ENCODE measurements around the gene XK. TPM values are rescaled to one million over a fixed set of nuclear protein-coding genes. Genes with fewer than 3 reads are reported as not detected.

The XK gene
- total RNA-seq = 0.07 TPM in 1 of 2 replicates, not detected in the other
- polyA plus RNA-seq = 0.03 TPM in 2 replicates
- polyA plus RNA-seq (2011; cell fraction: cytosol; rRNA removed) = not detected in 2 replicates
- polyA plus RNA-seq (2011; cell fraction: nucleus; rRNA removed) = 0.03 TPM in 2 replicates
- polyA plus RNA-seq (2012) = 0.03 TPM in 1 of 2 replicates, not detected in the other
- polyA minus RNA-seq = 0.05 and 0.25 TPM in 2 replicates
- polyA minus RNA-seq (2011; cell fraction: cytosol; rRNA and poly(A)+ RNA removed) = 14.3 TPM
- 0.14 TPM in 2 replicates for polyA minus RNA-seq (2011; cell fraction: nucleus; rRNA and poly(A)+ RNA removed)
- Bru-seq, nascent RNA = percentile 11 among the genes with signal in this experiment
- BruChase-seq, experiment 1, labeled RNA remaining after a 6-hour chase = percentile 12 among the genes with signal in this experiment
- percentile 22 among the genes with signal in this experiment for BruChase-seq, experiment 2, labeled RNA remaining after a 2-hour chase
- long read RNA-seq = 0 reads

- no peak within 1 kb of the TSS for H3K9ac ChIP-seq (replicated peaks; ENCODE audit: extremely low read depth, insufficient read depth, low read length)
- FAIRE-seq (peak; percentile 56), DNase-seq (ENCODE audit: low read depth, low spot score) (peak; percentile 1)
- H3K4me2 ChIP-seq (ENCODE audit: insufficient read depth, low read length) = peak within 1 kb of the TSS; percentile 17
- ChIA-PET POLR2A (no interaction called here), CTCF (no interaction called here)
- H3K79me2 ChIP-seq (ENCODE audit: control insufficient read depth, insufficient read depth, low read length) = no peaks in the 10 kb centered on the region
- no peaks in the 10 kb centered on the region for H3K9me3 ChIP-seq (replicated peaks; ENCODE audit: control insufficient read depth, insufficient read depth, low read length)
- intact Hi-C loops (cut with micrococcal nuclease) (no loop called here), dilution Hi-C loops (cut with MboI; ENCODE audit: extremely low pct_ligation_motif_present, low sequenced_read_pairs) (no loop called here)
- no TSS peak for BruUV-seq (replicated peaks)
- no peaks in the 10 kb centered on the region for H3K4me1 ChIP-seq (ENCODE audit: control insufficient read depth, extremely low read depth, insufficient read depth, low read length)
- H3K9me1 ChIP-seq (replicated peaks; ENCODE audit: control insufficient read depth, extremely low read depth, insufficient read depth, low read length) = no peaks in the 10 kb centered on the region
- H2AFZ ChIP-seq (ENCODE audit: low read depth, low read length) = peak within 1 kb of the TSS; percentile 59
- TF ChIP-seq FOS (IDR thresholded peaks at IDR 0.05; ENCODE audit: borderline replicate concordance, insufficient read depth, low read length) = no peak
- TF ChIP-seq MYC (IDR thresholded peaks at IDR 0.05; ENCODE audit: low read depth, low read length) = no peak
- no peak for TF ChIP-seq EZH2 (IDR thresholded peaks at IDR 0.05; ENCODE audit: borderline replicate concordance, low read depth, low read length, severe bottlenecking)
- no peaks in the 10 kb centered on the region for H3K36me3 ChIP-seq (ENCODE audit: control insufficient read depth in 2 of 2, extremely low read depth in 1 of 2, insufficient read depth in 2 of 2, low read length in 2 of 2)
- H3K27me3 ChIP-seq (ENCODE audit: control insufficient read depth in 2 of 2, insufficient read depth in 2 of 2, low read length in 2 of 2) = no peaks in the 10 kb centered on the region
- no peaks in the 10 kb centered on the region for H4K20me1 ChIP-seq (replicated peaks; ENCODE audit: control insufficient read depth, extremely low read depth, insufficient read depth, low read length)
- H3K4me3 ChIP-seq (replicated peaks in 1 of 3; ENCODE audit: insufficient read depth in 1 of 3, low read depth in 1 of 3, low read length in 3 of 3) = peak within 1 kb of the TSS in 1 of 3 experiments; percentile 36
- H3K27ac ChIP-seq (ENCODE audit: insufficient read depth, low read depth, low read length) = no peak within 1 kb of the TSS
Measured at GRCh38 chrX:37685381-37686359, at the start of gene XK. XK (plus strand) TSS chrX:37685791; CDS start chrX:37685962, 171 bp downstream.

- Histone ChIP-seq H3K27me3 (ENCODE audit: control insufficient read depth in 2 of 2, insufficient read depth in 2 of 2, low read length in 2 of 2) (no peaks in the 10 kb centered on the region), H3K9me3 (replicated peaks; ENCODE audit: control insufficient read depth, insufficient read depth, low read length) (no peaks in the 10 kb centered on the region), H4K20me1 (replicated peaks; ENCODE audit: control insufficient read depth, extremely low read depth, insufficient read depth, low read length) (no peaks in the 10 kb centered on the region), H3K27ac (ENCODE audit: insufficient read depth, low read depth, low read length) (no peak overlapping the region), H3K4me2 (ENCODE audit: insufficient read depth, low read length) (no peak overlapping the region), H2AFZ (ENCODE audit: low read depth, low read length) (no peak overlapping the region), H3K36me3 (ENCODE audit: control insufficient read depth in 2 of 2, extremely low read depth in 1 of 2, insufficient read depth in 2 of 2, low read length in 2 of 2) (no peaks in the 10 kb centered on the region), H3K4me1 (ENCODE audit: control insufficient read depth, extremely low read depth, insufficient read depth, low read length) (no peaks in the 10 kb centered on the region), H3K9ac (replicated peaks; ENCODE audit: extremely low read depth, insufficient read depth, low read length) (no peak overlapping the region), H3K9me1 (replicated peaks; ENCODE audit: control insufficient read depth, extremely low read depth, insufficient read depth, low read length) (no peaks in the 10 kb centered on the region), H3K4me3 (replicated peaks in 1 of 3; ENCODE audit: insufficient read depth in 1 of 3, low read depth in 1 of 3, low read length in 3 of 3) (no peak overlapping the region), H3K79me2 (ENCODE audit: control insufficient read depth, insufficient read depth, low read length) (no peaks in the 10 kb centered on the region)
- ChIA-PET POLR2A (no interaction called here), CTCF (no interaction called here)
- no TSS peak for BruUV-seq (replicated peaks)
- FAIRE-seq = no peak
- intact Hi-C loops (cut with micrococcal nuclease) = no loop called here
- no peak for DNase-seq (ENCODE audit: low read depth, low spot score)
- dilution Hi-C loops (cut with MboI; ENCODE audit: extremely low pct_ligation_motif_present, low sequenced_read_pairs) = no loop called here
- TF ChIP-seq JUN (IDR thresholded peaks at IDR 0.05; ENCODE audit: borderline replicate concordance, insufficient read depth, insufficient read length, low read depth) (no peak), GATA2 (IDR thresholded peaks at IDR 0.05; ENCODE audit: insufficient read depth, insufficient read length, low read depth, low read length) (no peak), FOS (IDR thresholded peaks at IDR 0.05; ENCODE audit: borderline replicate concordance, insufficient read depth, low read length) (no peak), MYC (IDR thresholded peaks at IDR 0.05; ENCODE audit: low read depth, low read length) (no peak), POLR2AphosphoS5 (IDR thresholded peaks at IDR 0.05; ENCODE audit: insufficient read depth, low read depth, low read length) (no peak), POLR2A (IDR thresholded peaks at IDR 0.05; ENCODE audit: low read depth, low read length) (no peak), MAX (IDR thresholded peaks at IDR 0.05; ENCODE audit: insufficient read depth, insufficient read length) (no peak), CTCF (IDR thresholded peaks at IDR 0.05; ENCODE audit: extremely low read depth in 1 of 2, insufficient read depth in 1 of 2, low read depth in 1 of 2, low read length in 2 of 2) (no peak), EZH2 (IDR thresholded peaks at IDR 0.05; ENCODE audit: borderline replicate concordance, low read depth, low read length, severe bottlenecking) (no peak)
Measured at GRCh38 chrX:37638047-37638446, 47.5 kb upstream of the XK start.
